Measurements from ENCODE around the gene S100A5.

S100A5 gene

GRCh38 chr1:153546796-153547559 is 6.2 kb upstream of the S100A5 start:
- ATAC-seq = no peak

GRCh38 chr1:153546371-153546770 is 5.6 kb upstream of the S100A5 start:
- ATAC-seq = no peak

- ATAC-seq = peak; percentile 87 to 93
These were observed 4.6 kb upstream of the S100A5 start, which contains the start of gene S100A4 for GRCh38 chr1:153545067-153546055. Gene S100A4, minus strand, starts transcription at chr1:153545806. Its CDS starts 1,012 bp downstream, at chr1:153544794.

DNA sequence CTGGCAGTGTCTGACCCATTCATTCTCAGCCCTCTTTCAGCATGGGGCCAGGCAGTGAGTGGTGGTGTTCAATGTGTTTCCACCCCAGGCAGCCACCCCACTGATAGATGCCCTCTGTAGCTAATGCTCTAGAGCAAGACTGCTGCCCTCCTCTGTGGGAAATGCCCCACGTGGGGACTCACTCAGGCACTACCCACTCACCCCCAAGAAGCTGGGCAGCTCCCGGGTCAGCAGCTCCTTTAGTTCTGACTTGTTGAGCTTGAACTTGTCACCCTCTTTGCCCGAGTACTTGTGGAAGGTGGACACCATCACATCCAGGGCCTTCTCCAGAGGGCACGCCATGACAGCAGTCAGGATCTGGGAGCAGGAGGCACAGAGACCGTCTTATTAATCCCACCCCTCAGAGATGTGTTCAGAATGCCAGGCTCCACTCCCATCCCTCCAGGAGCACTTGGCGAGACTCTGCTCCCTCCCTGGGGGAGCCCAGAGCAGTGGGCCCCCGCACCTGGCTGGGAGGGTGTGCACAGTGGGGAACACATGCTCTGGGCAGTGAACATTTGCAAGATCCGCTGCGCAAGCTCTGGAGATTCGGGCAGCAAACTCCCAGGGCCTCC is 3.8 kb upstream of the S100A5 start:
- no peak for ATAC-seq

DNA sequence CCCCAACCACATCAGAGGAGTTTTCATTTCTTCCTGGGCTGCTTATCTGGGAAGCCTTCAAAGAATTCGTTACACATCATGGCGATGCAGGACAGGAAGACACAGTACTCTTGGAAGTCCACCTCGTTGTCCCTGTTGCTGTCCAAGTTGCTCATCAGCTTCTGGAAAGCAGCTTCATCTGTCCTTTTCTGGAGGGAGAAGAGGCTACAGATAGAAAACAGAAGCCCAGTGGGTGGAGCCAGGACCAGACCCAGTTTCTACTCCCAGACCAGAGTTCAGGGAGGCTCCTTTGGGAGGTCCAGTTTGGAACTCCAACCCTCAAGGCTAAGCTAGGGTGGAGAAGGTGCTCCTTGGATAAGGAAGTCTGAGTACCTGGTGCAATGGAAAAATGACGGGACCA is 3.0 kb upstream of the S100A5 start:
- no peak for ATAC-seq

DNA sequence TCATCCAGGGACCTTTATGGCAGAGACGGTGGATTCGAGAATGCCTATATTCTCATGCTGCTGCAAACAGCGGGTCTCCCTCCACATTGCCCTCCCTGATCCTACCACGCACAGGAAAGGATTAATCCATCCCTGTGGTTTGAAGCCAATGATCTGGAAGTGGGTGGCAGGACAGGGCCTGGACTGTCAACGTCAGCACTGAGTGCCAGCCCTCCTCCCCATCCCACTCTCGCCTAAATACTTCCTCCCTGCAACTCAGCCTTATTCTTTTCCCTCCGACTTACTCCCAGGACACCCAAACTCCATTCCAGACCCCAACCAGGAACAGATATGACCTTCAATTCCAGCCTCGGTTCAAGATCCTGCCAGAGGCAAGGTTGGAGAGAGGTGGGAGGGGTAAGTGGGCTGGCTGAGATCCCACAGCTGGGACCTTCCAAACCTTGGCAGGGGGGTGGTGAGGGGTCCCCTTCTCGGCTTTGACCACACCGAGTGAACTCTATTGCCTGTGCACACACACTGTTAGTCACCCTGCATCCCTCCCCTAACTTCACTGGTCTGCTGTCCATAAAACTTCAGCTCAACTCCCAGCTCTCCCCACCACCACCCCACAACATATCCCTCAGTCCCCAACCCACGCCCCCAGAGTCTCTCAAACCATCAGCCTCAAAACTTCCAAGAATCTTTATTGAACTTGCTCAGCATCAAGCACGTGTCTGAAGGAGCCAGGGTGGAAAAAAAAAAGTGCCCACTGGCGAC is 2.4 kb upstream of the S100A5 start:
- no peak for ATAC-seq

DNA sequence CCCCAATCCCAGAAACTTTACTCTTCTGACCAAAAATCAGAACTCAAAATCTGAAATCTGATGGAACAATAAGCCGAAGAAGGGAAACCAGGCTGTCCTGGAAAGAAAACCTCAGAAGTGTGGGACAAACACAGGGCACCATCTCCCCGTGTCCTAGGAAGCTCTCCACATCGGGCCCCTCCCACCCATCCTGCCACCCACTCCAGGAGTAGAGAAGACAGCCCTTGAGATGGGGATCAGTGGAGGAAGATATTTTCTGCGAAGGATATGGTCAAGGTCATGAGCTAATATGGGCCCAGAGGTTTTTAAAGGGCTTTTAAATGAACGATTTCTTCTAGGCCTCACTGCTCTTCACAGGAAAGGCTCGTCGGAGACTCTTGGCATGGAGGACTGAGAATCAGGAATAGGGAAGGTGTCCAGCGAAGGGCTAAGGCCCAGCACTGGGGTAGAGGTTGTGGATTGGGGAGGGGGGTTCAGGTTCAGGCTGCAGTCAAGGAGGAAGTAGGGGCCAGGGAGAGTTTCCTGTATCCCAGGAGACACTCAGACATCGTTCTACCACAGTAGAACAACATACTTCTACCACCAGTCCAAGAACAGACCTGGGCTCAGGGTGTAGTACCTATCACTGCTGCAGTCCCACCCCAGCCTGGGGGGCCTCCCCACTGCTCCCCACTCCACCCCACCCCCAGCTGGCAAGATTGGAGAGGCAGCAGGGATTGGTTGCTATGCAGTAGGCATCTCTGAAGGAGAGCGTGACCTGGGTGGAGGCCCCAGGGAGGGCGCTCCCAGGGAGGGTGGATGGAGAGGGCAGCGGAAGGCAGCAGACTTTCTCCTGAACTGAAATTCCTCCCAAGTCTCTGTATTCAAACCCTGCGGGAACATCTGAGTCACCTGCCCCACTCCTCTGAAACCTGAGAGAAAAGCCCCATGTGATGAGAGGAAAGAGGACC is 1.2 kb upstream of the S100A5 start:
- no peak for ATAC-seq

- ATAC-seq = no peak
These were observed 1.2 kb downstream of the S100A5 start for GRCh38 chr1:153539395-153540093.

DNA sequence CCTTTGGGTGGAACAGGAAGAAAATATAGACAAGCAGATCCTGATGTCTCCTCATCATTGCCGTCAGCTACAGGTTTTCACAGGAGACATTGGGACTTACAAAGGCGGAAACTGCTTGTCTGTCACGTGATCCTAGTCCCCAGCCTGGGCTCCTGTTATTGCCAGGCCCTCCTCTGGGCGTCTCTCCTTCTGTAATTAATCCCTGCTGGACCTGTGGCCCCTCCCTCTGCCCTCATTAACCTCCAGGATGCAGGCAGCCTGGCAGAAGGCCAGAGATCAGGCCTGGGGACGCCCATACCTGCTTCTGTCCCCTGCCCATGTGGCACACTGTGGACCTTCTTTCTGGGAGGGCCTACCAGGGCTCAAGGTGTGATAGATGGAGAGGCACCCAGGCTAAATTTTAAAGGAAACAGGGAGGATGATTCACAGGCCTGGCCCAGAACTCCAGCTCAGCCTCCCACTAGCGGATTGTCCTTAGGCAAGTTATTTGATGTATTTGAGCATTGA is 2.4 kb downstream of the S100A5 start:
- no peak for ATAC-seq

DNA sequence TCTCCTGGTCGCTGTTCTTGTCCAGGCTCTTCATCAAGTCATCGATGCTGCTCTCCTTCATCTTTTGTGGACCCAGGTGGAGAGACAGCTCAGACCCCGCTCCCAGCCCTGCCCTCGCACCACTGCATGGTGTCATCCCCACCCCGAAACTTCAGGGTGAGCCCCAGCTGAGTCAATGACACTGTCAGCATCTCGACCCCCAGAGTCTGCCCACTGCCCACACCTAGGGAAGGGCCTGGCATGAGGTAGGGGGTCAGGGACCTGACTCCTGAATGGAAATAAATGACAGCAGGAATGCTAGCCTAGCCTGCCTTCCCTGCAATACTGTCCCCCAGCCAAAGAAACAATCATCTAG is 3.4 kb downstream of the S100A5 start:
- ATAC-seq = no peak

GRCh38 chr1:153536671-153537375 is 3.9 kb downstream of the S100A5 start:
- ATAC-seq = no peak

DNA sequence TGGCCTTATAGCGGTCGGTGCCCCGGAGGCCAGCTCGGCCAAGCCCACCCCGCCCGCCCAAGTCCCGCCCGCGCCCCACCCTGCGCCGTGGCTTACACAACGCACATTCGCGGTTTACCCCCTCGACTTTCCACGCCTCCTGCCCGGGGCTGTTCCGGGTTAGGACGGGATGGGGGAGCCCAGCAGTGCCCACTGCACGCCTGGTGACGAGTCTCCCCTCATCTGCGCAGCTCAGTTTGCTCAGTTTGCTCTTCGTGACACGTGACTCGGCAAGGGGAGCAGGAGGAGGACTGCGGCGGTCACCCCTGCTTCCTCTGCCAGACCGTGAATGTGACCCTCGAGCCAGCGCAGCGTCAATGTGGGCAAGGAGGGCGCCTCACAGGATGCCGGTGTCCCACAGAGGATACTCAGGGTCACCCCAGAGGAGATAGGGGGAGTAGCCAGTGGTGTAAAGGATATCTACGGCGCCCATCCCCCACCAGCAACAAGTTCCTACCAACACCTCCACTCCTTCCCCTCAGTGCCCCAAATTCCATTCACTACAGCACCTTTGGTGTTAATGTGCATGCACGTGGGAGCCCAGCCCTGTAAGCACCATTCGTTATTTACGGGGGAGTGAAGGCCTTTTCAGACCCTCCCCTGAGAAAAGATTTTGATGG is 4.6 kb downstream of the S100A5 start:
- peak; percentile 81 to 82 for ATAC-seq

GRCh38 chr1:153535242-153536011 is 5.3 kb downstream of the S100A5 start, which contains the start of gene S100A6:
Gene S100A6, minus strand, starts transcription at chr1:153535991. Its CDS starts 652 bp downstream, at chr1:153535339.
- peak; percentile 44 to 49 for ATAC-seq

DNA sequence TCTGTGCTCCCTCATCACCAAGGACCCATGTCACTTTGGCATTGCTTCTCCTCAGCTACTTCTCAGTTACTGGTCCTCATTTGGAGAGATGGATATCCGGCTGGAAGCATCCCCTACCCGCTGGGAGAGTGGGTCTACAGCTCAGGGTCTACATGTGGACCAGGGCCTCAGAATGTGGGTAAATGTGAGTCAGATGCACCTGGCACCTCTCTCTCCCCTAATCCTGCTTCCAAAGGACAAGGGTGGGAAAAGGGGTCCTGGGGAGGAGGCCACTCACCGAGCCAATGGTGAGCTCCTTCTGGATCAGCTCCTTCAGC is 5.9 kb downstream of the S100A5 start:
- ATAC-seq = no peak

- ATAC-seq = no peak
These were observed 6.4 kb downstream of the S100A5 start for GRCh38 chr1:153534226-153534924.

GRCh38 chr1:153533689-153534201 is 7.0 kb downstream of the S100A5 start:
- ATAC-seq = no peak

Data from activated CD4-positive, CD25-positive, alpha-beta regulatory T cell treated with anti-CD3 and anti-CD28 coated beads, Interleukin-2, amount 50 U/mL, for 24 hours (primary cell).